Loucy (cell line): ENCODE results near the gene HOXB3.

Experiments used
- CTCF ChIP-seq: fragments of 200-600 bp; sonication (generic); conservative IDR thresholded peaks from 2 replicates; pipeline ENCODE4 v1.5.1; 2014; ENCODE audit warnings: mild to moderate bottlenecking, antibody characterized with exemption, low read length
- EZH2phosphoT487 ChIP-seq: fragments of 200-600 bp; IDR thresholded peaks from 2 replicates; pipeline ENCODE4 v1.6.1; 2018; ENCODE audit warnings: antibody characterized with exemption, mild to moderate bottlenecking, moderate library complexity, borderline replicate concordance

- no peak for TF ChIP-seq CTCF
- no peak for TF ChIP-seq EZH2phosphoT487
These were observed 35.4 kb downstream of the HOXB3 start for GRCh38 chr17:48554412-48555257.
